ENCODE data around the gene CSF2RB. TPM values are rescaled to one million over a fixed set of nuclear protein-coding genes. Genes with fewer than 3 reads are reported as not detected.

Gene CSF2RB
- polyA plus RNA-seq, 1 donor (not counting 4 experiments of a cell fraction or from before 2014, with no cell fraction given), result 0.08 TPM

GRCh38 chr22:36964106-36964505 is 50.7 kb downstream of the CSF2RB start:
- H2AFZ ChIP-seq (ENCODE audit: control insufficient read depth, low read length), result no peak overlapping the region
- DNase-seq (ENCODE audit: low read depth, low spot score) (no peak), FAIRE-seq (no peak)
- H3K4me2 ChIP-seq (ENCODE audit: control insufficient read depth, extremely low read depth, insufficient read depth, low read depth, low read length), result no peak overlapping the region
- no peak overlapping the region for H3K4me3 ChIP-seq (ENCODE audit: control insufficient read depth in 2 of 3, extremely low read depth in 1 of 3, insufficient read depth in 2 of 3, low read depth in 1 of 3, low read length in 3 of 3)
- no peaks in the 10 kb centered on the region for H3K9me1 ChIP-seq (ENCODE audit: control insufficient read depth, extremely low read depth, insufficient read depth, low read length)
- TF ChIP-seq EZH2 (IDR thresholded peaks at IDR 0.05; ENCODE audit: low read length) (no peak), CTCF (optimal IDR thresholded peaks at IDR 0.05 in 1 of 3, IDR thresholded peaks at IDR 0.05 in 1 of 3, conservative IDR thresholded peaks at IDR 0.05 in 1 of 3; ENCODE audit: extremely low read depth in 1 of 3, insufficient read depth in 2 of 3, low read length in 3 of 3) (no peak)
- H3K36me3 ChIP-seq (ENCODE audit: control insufficient read depth in 2 of 2, extremely low read depth in 1 of 2, insufficient read depth in 2 of 2, low read length in 2 of 2), result no peaks in the 10 kb centered on the region
- no peak overlapping the region for H3K27ac ChIP-seq (ENCODE audit: control insufficient read depth, insufficient read depth, low read length)
- H3K4me1 ChIP-seq (ENCODE audit: control insufficient read depth, extremely low read depth, insufficient read depth, low read length), result no peaks in the 10 kb centered on the region
- no peaks in the 10 kb centered on the region for H3K79me2 ChIP-seq (ENCODE audit: control insufficient read depth, insufficient read depth, low read length)
- no peaks in the 10 kb centered on the region for H3K9me3 ChIP-seq (ENCODE audit: control insufficient read depth, low read depth, low read length)
- H3K9ac ChIP-seq (ENCODE audit: control insufficient read depth, extremely low read depth, insufficient read depth, low read length), result no peak overlapping the region
- dilution Hi-C loops (cut with MboI; ENCODE audit: extremely low pct_ligation_motif_present, low sequenced_read_pairs), result no loop called here
- H4K20me1 ChIP-seq (ENCODE audit: control insufficient read depth, extremely low read depth, insufficient read depth, low read length), result no peaks in the 10 kb centered on the region
- peaks cover 7% of the 10 kb centered on the region for H3K27me3 ChIP-seq (ENCODE audit: control insufficient read depth, extremely low read depth, insufficient read depth, low read length)

GRCh38 chr22:36965696-36966095 is 52.3 kb downstream of the CSF2RB start:
- Histone ChIP-seq H3K4me3 (ENCODE audit: control insufficient read depth in 2 of 3, extremely low read depth in 1 of 3, insufficient read depth in 2 of 3, low read depth in 1 of 3, low read length in 3 of 3) (no peak overlapping the region), H3K27ac (ENCODE audit: control insufficient read depth, insufficient read depth, low read length) (no peak overlapping the region), H3K4me1 (ENCODE audit: control insufficient read depth, extremely low read depth, insufficient read depth, low read length) (no peaks in the 10 kb centered on the region), H3K27me3 (ENCODE audit: control insufficient read depth, extremely low read depth, insufficient read depth, low read length) (peaks cover 7% of the 10 kb centered on the region), H3K9me1 (ENCODE audit: control insufficient read depth, extremely low read depth, insufficient read depth, low read length) (no peaks in the 10 kb centered on the region), H3K4me2 (ENCODE audit: control insufficient read depth, extremely low read depth, insufficient read depth, low read depth, low read length) (no peak overlapping the region), H3K9me3 (ENCODE audit: control insufficient read depth, low read depth, low read length) (no peaks in the 10 kb centered on the region), H3K9ac (ENCODE audit: control insufficient read depth, extremely low read depth, insufficient read depth, low read length) (no peak overlapping the region), H3K79me2 (ENCODE audit: control insufficient read depth, insufficient read depth, low read length) (no peaks in the 10 kb centered on the region), H2AFZ (ENCODE audit: control insufficient read depth, low read length) (no peak overlapping the region), H4K20me1 (ENCODE audit: control insufficient read depth, extremely low read depth, insufficient read depth, low read length) (no peaks in the 10 kb centered on the region), H3K36me3 (ENCODE audit: control insufficient read depth in 2 of 2, extremely low read depth in 1 of 2, insufficient read depth in 2 of 2, low read length in 2 of 2) (no peaks in the 10 kb centered on the region)
- DNase-seq (ENCODE audit: low read depth, low spot score) (no peak), FAIRE-seq (no peak)
- dilution Hi-C loops (cut with MboI; ENCODE audit: extremely low pct_ligation_motif_present, low sequenced_read_pairs), result no loop called here
- no peak for TF ChIP-seq CTCF (optimal IDR thresholded peaks at IDR 0.05 in 1 of 3, IDR thresholded peaks at IDR 0.05 in 1 of 3, conservative IDR thresholded peaks at IDR 0.05 in 1 of 3; ENCODE audit: extremely low read depth in 1 of 3, insufficient read depth in 2 of 3, low read length in 3 of 3)
- no peak for TF ChIP-seq EZH2 (IDR thresholded peaks at IDR 0.05; ENCODE audit: low read length)
